Left lobe of liver (tissue), 2 donors: ENCODE data around the gene MCCC1. TPM values are rescaled to one million over a fixed set of nuclear protein-coding genes. Genes with fewer than 3 reads are reported as not detected.
"Not testable (repeated sequence)": the region's sequence is repeated elsewhere in the genome, so short reads cannot be mapped to it uniquely, and the experiment has no call there.

Source experiments
- ATAC-seq: fragments of 200-7000 bp; cut with Tn5 transposase; one replicate; pipeline ENCODE4 v1.9.1; 2020; ENCODE audit warnings: mild to moderate bottlenecking, moderate library complexity
- DNase-seq: peaks from one replicate; pipeline ENCODE4 v3.0.0-alpha.2; 2020; ENCODE audit warnings: low spot score
- total RNA-seq: library from RNA; stranded (reverse); gene quantifications from one replicate; pipeline ENCODE4 v1.2.1, GENCODE V29; 2021
- donor health status: DM: no; HTN: no; CAD: no; lungs with moderate emphysema.
- donor health status: DM: no; HTN: yes; CAD: no.

MCCC1 gene
- total RNA-seq, 1 donor from 2014 or later = 46.1 TPM

DNA sequence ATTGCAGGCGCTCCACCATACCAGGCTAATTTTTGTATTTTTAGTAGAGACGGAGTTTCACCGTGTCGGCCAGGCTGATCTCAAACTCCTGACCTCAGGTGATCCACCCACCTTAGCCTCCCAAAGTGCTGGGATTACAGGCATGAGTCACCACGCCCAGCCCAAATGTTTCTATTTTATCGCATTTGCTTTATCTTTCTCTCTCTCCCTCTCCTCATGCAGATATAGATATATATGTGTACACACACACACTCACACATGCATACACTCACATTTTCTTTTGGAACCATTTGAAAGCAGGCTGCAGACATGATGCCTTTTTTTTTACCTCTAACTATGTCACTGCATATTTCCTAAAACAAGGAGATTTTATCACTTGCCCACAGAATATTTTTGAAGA, 7.3 kb upstream of the MCCC1 start:
- DNase-seq = no peak
- ATAC-seq = no peak

DNA sequence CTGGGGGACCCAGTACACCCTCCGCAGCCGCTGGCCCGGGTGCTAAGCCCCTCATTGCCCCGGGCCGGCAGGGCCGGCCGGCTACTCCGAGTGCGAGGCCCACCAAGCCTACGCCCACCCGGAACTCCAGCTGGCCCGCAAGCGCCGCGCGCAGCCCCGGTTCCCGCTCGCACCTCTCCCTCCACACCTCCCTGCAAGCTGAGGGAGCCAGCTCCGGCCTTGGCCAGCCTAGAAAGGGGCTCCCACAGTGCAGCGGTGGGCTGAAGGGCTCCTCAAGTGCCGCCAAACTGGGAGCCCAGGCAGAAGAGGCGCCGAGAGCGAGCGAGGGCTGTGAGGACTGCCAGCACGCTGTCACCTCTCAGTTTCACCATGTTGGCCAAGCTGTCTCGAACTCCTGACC, 4.7 kb upstream of the MCCC1 start:
- ATAC-seq, DNase-seq: not testable (repeated sequence)

- DNase-seq, ATAC-seq: not testable (repeated sequence)
Measured at GRCh38 chr3:183101040-183101439, 1.7 kb upstream of the MCCC1 start.

GRCh38 chr3:183100376-183100775, 1.1 kb upstream of the MCCC1 start:
- DNase-seq = no peak

GRCh38 chr3:183099838-183100204, 525 bp upstream of the MCCC1 start:
- DNase-seq = no peak

More at GRCh38 chr3:183100376-183100775, 1.1 kb upstream of the MCCC1 start:
- ATAC-seq = no peak

GRCh38 chr3:183098536-183099025, 715 bp downstream of the MCCC1 start:
- DNase-seq (no peak), ATAC-seq (no peak)

More at GRCh38 chr3:183099838-183100204, 525 bp upstream of the MCCC1 start:
- no peak for ATAC-seq

DNA sequence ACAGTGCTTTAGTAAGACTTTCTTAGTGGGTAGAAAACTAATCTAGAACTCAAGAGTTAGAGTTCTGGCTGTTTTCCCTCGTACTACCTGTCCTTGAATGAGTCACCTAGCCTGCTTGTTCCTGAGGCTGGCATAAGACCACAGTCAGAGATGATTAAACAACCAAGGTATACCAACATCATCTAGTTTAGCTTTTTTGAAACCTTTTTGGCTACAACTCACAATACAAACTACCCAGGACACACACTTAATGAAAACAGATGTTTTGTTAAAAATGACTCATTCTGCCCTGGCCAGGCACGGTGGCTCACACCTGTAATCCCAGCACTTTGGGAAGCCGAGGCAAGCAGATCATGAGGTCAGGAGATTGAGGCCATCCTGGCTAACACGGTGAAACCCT, 4.6 kb downstream of the MCCC1 start:
- no peak for DNase-seq
- no peak for ATAC-seq

GRCh38 chr3:183092256-183092655, 7.0 kb downstream of the MCCC1 start:
- no peak for ATAC-seq
- DNase-seq = no peak

- ATAC-seq = no peak
- DNase-seq = no peak
Measured at GRCh38 chr3:183087184-183087583, 12.1 kb downstream of the MCCC1 start.

DNA sequence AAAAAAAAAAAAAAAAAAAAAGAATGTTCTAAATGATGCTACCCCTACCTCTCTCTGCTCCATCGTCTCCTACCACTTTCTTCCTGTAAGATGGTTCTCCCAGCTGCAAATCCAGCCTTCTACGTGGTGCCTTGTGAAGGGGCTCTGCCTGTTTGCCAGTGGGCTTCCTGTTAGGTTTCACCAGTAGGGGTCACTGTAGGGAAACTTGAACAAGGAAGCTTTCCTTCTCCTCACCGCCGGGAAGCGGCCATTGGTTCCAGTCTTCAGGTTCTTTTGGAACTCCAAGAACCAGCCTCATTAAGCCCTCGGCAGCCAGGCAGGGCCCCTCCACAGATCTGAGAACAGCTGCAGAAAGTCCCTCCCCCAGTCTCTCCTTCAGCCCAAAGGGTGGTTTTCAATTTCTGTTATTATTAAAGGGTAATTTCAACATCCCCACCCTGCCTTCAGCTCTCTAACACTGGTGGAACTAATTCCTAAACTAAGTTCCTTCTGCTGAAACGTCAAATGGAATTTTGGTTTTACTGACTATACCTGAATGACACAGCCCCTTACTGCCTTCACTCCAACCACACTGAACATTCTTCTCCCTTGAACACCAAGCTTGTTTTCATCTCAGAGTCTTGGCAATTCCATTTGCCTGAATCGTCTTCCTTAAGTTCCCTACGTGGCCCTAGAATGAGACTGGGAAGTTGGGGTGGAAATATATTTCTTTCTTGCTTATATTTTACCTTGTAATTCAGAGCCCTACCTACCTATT, 13.5 kb downstream of the MCCC1 start:
- peak; percentile 46 for ATAC-seq
- DNase-seq = no peak

- peak; percentile 16 for ATAC-seq
- DNase-seq = no peak
Measured at GRCh38 chr3:183082355-183082915, 16.9 kb downstream of the MCCC1 start.

- peak; percentile 82 for ATAC-seq
- no peak for DNase-seq
Measured at GRCh38 chr3:183081459-183082183, 17.7 kb downstream of the MCCC1 start.

DNA sequence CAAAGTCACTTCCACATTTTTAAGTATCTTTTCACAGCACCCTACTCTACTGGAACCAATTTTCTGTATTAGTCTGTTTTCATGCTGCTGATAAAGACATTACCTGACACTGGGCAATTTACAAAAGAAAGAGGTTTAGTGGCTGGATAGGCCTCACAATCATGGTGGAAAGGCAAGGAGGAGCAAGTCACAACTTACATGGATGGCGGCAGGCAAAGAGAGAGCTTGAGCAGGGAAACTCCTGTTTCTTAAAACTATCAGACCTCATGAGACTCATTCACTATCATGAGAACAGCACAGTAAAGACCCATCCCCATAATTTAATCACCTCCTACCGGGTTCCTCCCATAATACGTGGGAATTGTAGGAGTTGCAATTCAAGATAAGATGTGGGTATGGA, 18.7 kb downstream of the MCCC1 start:
- DNase-seq (no peak), ATAC-seq (no peak)

DNA sequence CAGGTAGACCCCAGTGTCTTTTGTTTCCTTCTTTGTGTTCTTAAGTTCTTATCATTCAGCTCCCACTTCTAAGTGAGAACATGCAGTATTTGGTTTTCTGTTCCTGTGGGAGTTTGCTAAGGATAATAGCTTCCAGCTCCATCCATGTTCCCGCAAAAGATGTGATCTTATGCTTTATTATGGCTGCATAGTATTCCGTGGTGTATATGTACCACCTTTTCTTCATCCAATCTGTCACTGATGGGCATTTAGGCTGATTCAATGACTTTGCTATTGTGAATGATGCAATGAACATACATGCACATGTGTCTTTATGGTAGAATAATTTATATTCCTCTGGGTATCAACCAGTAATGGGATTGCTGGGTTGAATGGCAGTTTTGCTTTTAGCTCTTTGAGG, 24.4 kb downstream of the MCCC1 start:
- DNase-seq (no peak), ATAC-seq (no peak)

DNA sequence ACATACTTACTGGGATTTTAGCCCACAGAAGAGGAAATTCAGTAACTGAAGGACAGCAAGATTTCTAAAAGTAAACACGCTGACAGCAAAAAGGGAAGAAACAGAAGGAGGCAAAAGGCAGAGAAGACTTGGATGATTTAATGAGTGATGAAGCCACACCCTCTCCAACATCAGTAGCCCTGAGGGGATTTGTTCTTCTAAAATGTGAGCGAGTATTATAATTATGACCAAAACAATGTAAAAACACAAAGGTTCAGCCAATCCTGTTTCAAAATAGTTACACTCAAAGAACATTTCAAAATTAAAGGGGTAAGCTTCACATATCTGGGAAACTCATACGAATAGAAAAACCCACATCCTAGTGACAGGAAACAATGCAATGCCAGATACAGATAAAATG, 25.0 kb downstream of the MCCC1 start:
- ATAC-seq = no peak
- DNase-seq = no peak

DNA sequence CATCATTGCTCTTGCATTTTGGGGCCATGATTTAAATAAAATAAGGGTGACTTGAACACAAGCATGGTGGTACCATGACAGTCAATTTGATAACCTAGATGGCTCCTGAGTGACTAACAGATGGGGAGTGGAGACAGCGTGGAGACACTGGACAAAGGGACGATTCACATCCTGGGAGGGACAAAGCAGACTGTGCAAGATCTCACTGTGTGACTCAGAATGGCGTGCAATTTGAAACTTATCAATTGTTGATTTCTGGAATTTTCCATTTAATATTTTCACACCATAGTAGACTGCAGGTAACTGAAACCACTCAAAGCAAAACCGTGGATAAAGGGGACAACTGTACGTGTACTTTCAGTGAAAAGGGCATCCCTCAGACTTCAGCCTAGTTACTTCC, 25.5 kb downstream of the MCCC1 start:
- ATAC-seq (no peak), DNase-seq (no peak)

GRCh38 chr3:183070892-183071291, 28.4 kb downstream of the MCCC1 start:
- DNase-seq (no peak), ATAC-seq (no peak)

DNA sequence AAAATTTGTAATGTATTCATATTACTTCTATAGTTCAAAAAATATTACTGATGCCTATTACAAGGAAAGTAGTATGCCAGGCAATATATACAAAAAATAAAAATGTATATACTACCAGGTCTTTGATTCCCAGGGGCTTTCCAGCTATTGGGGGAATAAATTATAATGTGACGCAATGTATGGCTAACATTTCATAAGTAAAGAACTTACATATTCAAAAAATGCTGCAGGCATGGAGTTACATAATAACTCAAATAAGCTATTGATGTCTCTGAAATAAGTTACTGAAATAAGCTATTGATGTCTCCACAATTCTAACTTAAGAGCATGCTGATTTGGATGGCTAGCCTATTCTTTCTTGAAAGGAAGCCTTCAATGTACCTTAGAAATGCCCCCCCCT, 30.2 kb downstream of the MCCC1 start:
- no peak for ATAC-seq
- DNase-seq = no peak

- not testable (repeated sequence) for ATAC-seq, DNase-seq
Measured at GRCh38 chr3:183066891-183067290, 32.4 kb downstream of the MCCC1 start.

DNA sequence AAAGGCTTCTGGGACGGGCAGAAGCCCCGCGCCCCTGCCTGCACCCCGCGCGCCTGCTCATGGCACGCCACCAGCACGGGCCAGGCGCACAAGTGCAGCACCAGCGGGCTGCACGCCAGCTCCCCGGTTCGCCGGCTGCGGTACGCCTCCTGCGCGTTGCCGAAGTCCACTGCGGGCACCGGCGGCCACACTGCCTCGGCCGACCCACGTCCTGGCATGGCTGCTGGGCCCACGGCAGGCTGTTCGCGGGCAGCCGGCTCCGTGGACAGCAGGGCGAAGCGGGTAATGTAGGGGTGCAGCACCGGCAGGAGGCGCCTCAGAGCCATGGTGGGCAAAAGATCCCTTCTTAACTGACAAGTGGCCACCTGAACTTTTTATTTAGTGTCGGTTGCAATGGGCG, 34.8 kb downstream of the MCCC1 start:
- DNase-seq = no peak
- ATAC-seq = no peak

GRCh38 chr3:183061391-183062172, 37.7 kb downstream of the MCCC1 start:
- ATAC-seq (no peak), DNase-seq (no peak)
